Stomach (tissue), 9 donors: Measurements from ENCODE around the gene CALR. TPM values are rescaled to one million over a fixed set of nuclear protein-coding genes. Genes with fewer than 3 reads are reported as not detected.

Experiments used
- DNase-seq, 2 donors: peaks; one replicate each; pipeline versions ENCODE4 v3.0.0 to v3.0.0-alpha.2; 2013 to 2019
- H3K27ac ChIP-seq, 5 donors: fragments of 200-600 bp in 4 of 5; sonication (generic) in 4 of 5; one replicate each; pipeline ENCODE4 v1.5.1; 2013 to 2019; ENCODE audit warnings: mild to moderate bottlenecking in 1 of 5, moderate library complexity in 1 of 5
- H3K27me3 ChIP-seq, 3 donors: fragments of 200-600 bp; sonication (generic); one replicate each; pipeline ENCODE4 v1.5.1; 2017 to 2019; ENCODE audit warnings: mixed run types in 1 of 3
- H3K36me3 ChIP-seq, 4 donors: fragments of 200-600 bp; sonication (generic); 1 replicate in 3 of 4; 2 replicates in 1 of 4; pipeline ENCODE4 v1.5.1; 2016 to 2019
- H3K4me1 ChIP-seq, 4 donors: fragments of 200-600 bp; sonication (generic); one replicate each; pipeline ENCODE4 v1.5.1; 2016 to 2019
- H3K4me3 ChIP-seq, 4 donors: fragments of 200-600 bp; sonication (generic) in 3 of 4; one replicate each; pipeline ENCODE4 v1.5.1; 2016 to 2019; ENCODE audit warnings: mild to moderate bottlenecking in 1 of 4
- H3K9me3 ChIP-seq, 4 donors: fragments of 200-600 bp; sonication (generic); one replicate each; pipeline ENCODE4 v1.5.1; 2016 to 2019
- EP300 ChIP-seq: sonication (generic); formaldehyde crosslinking; IDR thresholded peaks from one replicate; pipeline ENCODE4 v1.6.1; 2017; ENCODE audit warnings: antibody characterized with exemption
- POLR2A ChIP-seq, 4 donors: fragments of 450-650 bp; IDR thresholded peaks; one replicate each; pipeline ENCODE4 v1.6.1; 2016; ENCODE audit warnings: antibody characterized with exemption in 4 of 4, control low read depth in 2 of 4, mild to moderate bottlenecking in 1 of 4, moderate library complexity in 1 of 4
- POLR2AphosphoS5 ChIP-seq, 3 donors: sonication (generic); formaldehyde crosslinking; IDR thresholded peaks; one replicate each; pipeline ENCODE4 v1.6.1; 2016; ENCODE audit warnings: antibody characterized with exemption in 3 of 3
- WGBS, 5 donors: extraction: QIAGEN DNeasy Blood & Tissue Kit in 3 of 5; methylation state at CpG; one replicate each; pipeline versions ENCODE4 v1.1.5 to v1.1.7; 2013 to 2018; 5-methylcytosine and 5-hydroxymethylcytosine counted together
- intact Hi-C: fragments of 100-400 bp; cut with DNase I; formaldehyde crosslinking; loops from one replicate; pipeline ENCODE4 v1.15.1; 2023; ENCODE audit warnings: low total_unique reads
- polyA plus RNA-seq, 3 donors: library from polyadenylated mRNA; stranded (reverse); fragments of 200-250 nt; gene quantifications; one replicate each; pipeline ENCODE4 v1.2.3, GENCODE V29; 2013
- total RNA-seq, 5 donors: library from RNA; depleted of rRNA; stranded (reverse); fragments of >200 nt; gene quantifications; one replicate each; pipeline versions ENCODE4 v1.1.0 to v1.2.3, GENCODE V29; 2014 to 2016
- TF ChIP-seq, protein P1 (sequence below), 7 experiments: fragments of 450-650 bp in 4 of 7; fragments of 200-600 bp in 3 of 7; sonication (generic) in 3 of 7; IDR thresholded peaks; one replicate each; pipeline ENCODE4 v1.5.1; 2016 to 2019; ENCODE audit warnings: antibody characterized with exemption in 7 of 7, control low read depth in 2 of 7, mild to moderate bottlenecking in 1 of 7
- donor health status: healthy with polysubstance abuse.
- donor health status: Bipolar disorder and iron deficiency.
- donor health status: healthy.

CALR gene
- total and polyA plus RNA-seq, 8 donors = 71.2 to 947 (median 354) TPM

DNA sequence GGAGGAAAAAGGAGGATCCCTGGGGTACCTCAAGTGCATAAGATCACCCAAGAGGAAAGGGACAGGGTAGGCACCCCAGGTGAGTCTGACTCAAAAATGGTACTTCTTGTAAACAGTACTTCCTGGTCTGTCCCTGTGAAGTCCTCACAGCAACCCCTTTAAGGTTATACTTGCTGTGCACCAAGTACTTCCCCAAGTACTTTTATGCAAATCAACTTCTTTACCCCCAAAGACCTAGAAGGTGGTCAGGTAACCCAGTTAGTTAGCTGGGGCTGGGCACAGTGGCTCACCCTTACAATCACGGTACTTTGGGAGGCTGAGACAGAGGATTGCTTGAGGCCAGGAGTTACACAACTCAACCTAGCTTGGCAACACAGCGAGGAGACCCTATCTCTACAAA is 2.5 kb downstream of the CALR start:
- 36 to 70% (median 58%) methylated on average over 2 of the region's 2 CpGs for WGBS, 5 donors
- Histone ChIP-seq H3K4me3 (peak overlapping the region; percentile 1 to 98 (median 93)), H3K36me3 (peaks cover 54 to 57% (median 56%) of the 10 kb centered on the region in 4 donors), H3K4me1 (peaks cover 30 to 80% (median 72%) of the 10 kb centered on the region in 4 donors), H3K27ac (peak overlapping the region in 4 of 5 donors; percentile 93 to 96 (median 95)), H3K27me3 (no peaks in the 10 kb centered on the region), H3K9me3 (no peaks in the 10 kb centered on the region)
- TF ChIP-seq POLR2AphosphoS5 (IDR thresholded peaks at IDR 0.05) (no peak), EP300 (no peak), POLR2A (IDR thresholded peaks at IDR 0.05) (no peak)
- TF ChIP-seq, protein P1, sequence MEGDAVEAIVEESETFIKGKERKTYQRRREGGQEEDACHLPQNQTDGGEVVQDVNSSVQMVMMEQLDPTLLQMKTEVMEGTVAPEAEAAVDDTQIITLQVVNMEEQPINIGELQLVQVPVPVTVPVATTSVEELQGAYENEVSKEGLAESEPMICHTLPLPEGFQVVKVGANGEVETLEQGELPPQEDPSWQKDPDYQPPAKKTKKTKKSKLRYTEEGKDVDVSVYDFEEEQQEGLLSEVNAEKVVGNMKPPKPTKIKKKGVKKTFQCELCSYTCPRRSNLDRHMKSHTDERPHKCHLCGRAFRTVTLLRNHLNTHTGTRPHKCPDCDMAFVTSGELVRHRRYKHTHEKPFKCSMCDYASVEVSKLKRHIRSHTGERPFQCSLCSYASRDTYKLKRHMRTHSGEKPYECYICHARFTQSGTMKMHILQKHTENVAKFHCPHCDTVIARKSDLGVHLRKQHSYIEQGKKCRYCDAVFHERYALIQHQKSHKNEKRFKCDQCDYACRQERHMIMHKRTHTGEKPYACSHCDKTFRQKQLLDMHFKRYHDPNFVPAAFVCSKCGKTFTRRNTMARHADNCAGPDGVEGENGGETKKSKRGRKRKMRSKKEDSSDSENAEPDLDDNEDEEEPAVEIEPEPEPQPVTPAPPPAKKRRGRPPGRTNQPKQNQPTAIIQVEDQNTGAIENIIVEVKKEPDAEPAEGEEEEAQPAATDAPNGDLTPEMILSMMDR (IDR thresholded peaks at IDR 0.05) = no peak
- no peak for DNase-seq
- intact Hi-C loops = no loop called here

DNA sequence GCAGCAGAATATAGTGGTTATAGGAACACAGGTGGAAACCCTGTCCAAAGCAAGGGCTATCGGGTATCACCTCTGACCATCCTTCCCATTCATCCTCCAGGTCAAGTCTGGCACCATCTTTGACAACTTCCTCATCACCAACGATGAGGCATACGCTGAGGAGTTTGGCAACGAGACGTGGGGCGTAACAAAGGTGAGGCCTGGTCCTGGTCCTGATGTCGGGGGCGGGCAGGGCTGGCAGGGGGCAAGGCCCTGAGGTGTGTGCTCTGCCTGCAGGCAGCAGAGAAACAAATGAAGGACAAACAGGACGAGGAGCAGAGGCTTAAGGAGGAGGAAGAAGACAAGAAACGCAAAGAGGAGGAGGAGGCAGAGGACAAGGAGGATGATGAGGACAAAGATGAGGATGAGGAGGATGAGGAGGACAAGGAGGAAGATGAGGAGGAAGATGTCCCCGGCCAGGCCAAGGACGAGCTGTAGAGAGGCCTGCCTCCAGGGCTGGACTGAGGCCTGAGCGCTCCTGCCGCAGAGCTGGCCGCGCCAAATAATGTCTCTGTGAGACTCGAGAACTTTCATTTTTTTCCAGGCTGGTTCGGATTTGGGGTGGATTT is 5.1 kb downstream of the CALR start:
- intact Hi-C loops = no loop called here
- TF ChIP-seq EP300 (no peak), POLR2A (IDR thresholded peaks at IDR 0.05) (no peak), POLR2AphosphoS5 (IDR thresholded peaks at IDR 0.05) (no peak)
- TF ChIP-seq, protein P1 (IDR thresholded peaks at IDR 0.05) = no peak
- H3K27ac ChIP-seq = peak overlapping the region in 3 of 5 donors; percentile 46 to 99 (median 96)
- WGBS, 5 donors = 65 to 79% (median 66%) methylated on average over 18 of the region's 18 CpGs
- DNase-seq = no peak
- no peaks in the 10 kb centered on the region for H3K9me3 ChIP-seq
- peaks cover 66 to 69% (median 67%) of the 10 kb centered on the region in 4 donors for H3K36me3 ChIP-seq
- H3K4me3 ChIP-seq = peak overlapping the region in 1 of 4 donors; percentile 34
- no peaks in the 10 kb centered on the region for H3K27me3 ChIP-seq
- H3K4me1 ChIP-seq = peaks cover 43 to 89% (median 84%) of the 10 kb centered on the region in 4 donors

DNA sequence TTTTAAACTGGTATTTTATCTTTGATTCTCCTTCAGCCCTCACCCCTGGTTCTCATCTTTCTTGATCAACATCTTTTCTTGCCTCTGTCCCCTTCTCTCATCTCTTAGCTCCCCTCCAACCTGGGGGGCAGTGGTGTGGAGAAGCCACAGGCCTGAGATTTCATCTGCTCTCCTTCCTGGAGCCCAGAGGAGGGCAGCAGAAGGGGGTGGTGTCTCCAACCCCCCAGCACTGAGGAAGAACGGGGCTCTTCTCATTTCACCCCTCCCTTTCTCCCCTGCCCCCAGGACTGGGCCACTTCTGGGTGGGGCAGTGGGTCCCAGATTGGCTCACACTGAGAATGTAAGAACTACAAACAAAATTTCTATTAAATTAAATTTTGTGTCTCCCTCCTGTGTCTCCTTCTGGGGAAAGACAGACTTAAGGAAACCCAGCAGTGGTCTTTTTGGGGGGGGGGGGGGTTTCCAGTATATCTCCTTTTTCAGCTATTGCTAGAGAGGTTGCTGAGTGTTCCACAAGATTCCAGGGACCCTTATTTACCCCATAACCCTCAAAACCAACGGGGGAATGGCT is 5.8 kb downstream of the CALR start:
- no peak for DNase-seq
- Histone ChIP-seq H3K4me1 (peaks cover 43 to 89% (median 83%) of the 10 kb centered on the region in 4 donors), H3K9me3 (no peaks in the 10 kb centered on the region), H3K4me3 (peak overlapping the region in 1 of 4 donors; percentile 83), H3K27me3 (no peaks in the 10 kb centered on the region), H3K27ac (peak overlapping the region in 4 of 5 donors; percentile 96 to 99 (median 98)), H3K36me3 (peaks cover 72 to 75% (median 74%) of the 10 kb centered on the region in 4 donors)
- intact Hi-C loops = no loop called here
- 56 to 72% (median 65%) methylated on average over 2 of the region's 2 CpGs for WGBS, 5 donors
- TF ChIP-seq POLR2AphosphoS5 (IDR thresholded peaks at IDR 0.05) (no peak), POLR2A (IDR thresholded peaks at IDR 0.05) (no peak)
- TF ChIP-seq, protein P1 (IDR thresholded peaks at IDR 0.05) = no peak

DNA sequence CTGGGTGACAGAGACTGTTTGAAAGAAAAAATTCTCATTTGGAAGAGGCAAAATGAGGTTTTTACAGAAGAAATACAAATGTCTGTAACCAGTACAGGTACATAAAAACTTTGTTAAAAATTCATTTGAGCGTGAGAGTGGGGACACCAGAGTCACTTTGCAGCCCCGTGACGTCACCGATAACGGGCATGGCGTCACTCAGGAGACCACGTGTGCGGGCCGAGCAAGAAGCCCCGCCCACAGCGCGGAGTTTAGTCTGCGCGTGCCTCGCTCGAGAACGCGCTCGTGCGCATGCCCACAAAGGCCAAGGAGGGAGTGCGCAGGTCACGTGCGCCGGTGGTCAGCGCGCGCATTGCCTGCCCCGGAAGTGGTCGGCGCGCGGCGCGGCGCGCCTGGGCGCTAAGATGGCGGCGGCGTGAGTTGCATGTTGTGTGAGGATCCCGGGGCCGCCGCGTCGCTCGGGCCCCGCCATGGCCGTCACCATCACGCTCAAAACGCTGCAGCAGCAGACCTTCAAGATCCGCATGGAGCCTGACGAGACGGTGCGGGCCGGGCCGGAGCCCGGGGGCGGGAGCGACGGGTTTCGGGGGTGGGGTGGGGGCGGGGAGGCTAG is 7.2 kb downstream of the CALR start, which contains the start of gene RAD23A:
Gene RAD23A (plus strand): TSS at position 384 of the 613 bp plus-strand sequence. CDS start 87 bp downstream, at position 471.
- TF ChIP-seq, protein P1 (IDR thresholded peaks at IDR 0.05) = peak in 1 of 7 experiments; percentile 6
- TF ChIP-seq POLR2A (IDR thresholded peaks at IDR 0.05) = peak in 2 of 4 donors; percentile 36 to 74
- peak; percentile 97 to 100 (median 99) for TF ChIP-seq POLR2AphosphoS5 (IDR thresholded peaks at IDR 0.05)
- no peak for TF ChIP-seq EP300
- peaks cover 32 to 75% (median 69%) of the 10 kb centered on the region in 4 donors for H3K4me1 ChIP-seq
- intact Hi-C loops = no loop called here

More for the DNA sequence above, 7.2 kb downstream of the CALR start, which contains the start of gene RAD23A:
- no peaks in the 10 kb centered on the region for H3K9me3 ChIP-seq
- WGBS, 5 donors = 0 to 1% (median 1%) methylated on average over 25 to 62 of the region's 62 CpGs
- H3K4me3 ChIP-seq = peak within 1 kb of the TSS; percentile 82 to 99 (median 88)
- no peaks in the 10 kb centered on the region for H3K27me3 ChIP-seq
- peak; percentile 99 to 100 for DNase-seq
- H3K27ac ChIP-seq = peak within 1 kb of the TSS; percentile 95 to 99 (median 97)
- H3K36me3 ChIP-seq = peaks cover 75 to 78% (median 76%) of the 10 kb centered on the region in 4 donors
